PC-3 (cell line): ENCODE data around the gene CSDE1. TPM values are rescaled to one million over a fixed set of nuclear protein-coding genes. Genes with fewer than 3 reads are reported as not detected.
"Not testable (repeated sequence)": the region's sequence is repeated elsewhere in the genome, so short reads cannot be mapped to it uniquely, and the experiment has no call there.

Source experiments
- ATAC-seq: fragments of 200-7000 bp; cut with Tn5 transposase; 2 replicates; pipeline ENCODE4 v1.9.1; 2020; ENCODE audit warnings: mild to moderate bottlenecking, moderate library complexity
- BruUV-seq: library from RNA; stranded (reverse); fragments of 400-500 nt; replicated peaks from 2 replicates; lab custom pipeline; 2021; lab: Mats Ljungman, UMichigan
- CTCF ChIA-PET: fragments of 300-600 bp; sonication (Branson Sonifier 250); formaldehyde crosslinking; loops from one replicate; lab custom pipeline; 2022; ENCODE audit warnings: antibody characterized with exemption; lab: Charles Lee
- POLR2A ChIA-PET: fragments of 300-600 bp; sonication (Branson Sonifier 250); formaldehyde crosslinking; loops from one replicate; lab custom pipeline; 2022; ENCODE audit warnings: antibody characterized with exemption; ENCODE audit not compliant: unreplicated experiment; lab: Charles Lee
- DNase-seq: peaks from one replicate; pipeline ENCODE4 v3.0.0-alpha.2; 2015
- H2AFZ ChIP-seq: fragments of 300-600 bp; sonication (generic); 2 replicates; pipeline ENCODE4 v1.6.0; 2016; ENCODE audit warnings: antibody characterized with exemption, low read length
- H3F3A ChIP-seq: fragments of 300-600 bp; sonication (generic); one replicate; pipeline ENCODE4 v1.6.0; 2017; ENCODE audit warnings: antibody characterized with exemption, low read length, control low read depth, mild to moderate bottlenecking; ENCODE audit not compliant: unreplicated experiment
- H3K27ac ChIP-seq: fragments of 300-600 bp; sonication (generic); 2 replicates; pipeline ENCODE4 v1.5.1; 2016; ENCODE audit warnings: mild to moderate bottlenecking, low read length
- H3K27me3 ChIP-seq: fragments of 300-600 bp; sonication (generic); 2 replicates; pipeline ENCODE4 v1.6.1; 2016; ENCODE audit warnings: low read length, mixed read lengths
- H3K36me3 ChIP-seq: fragments of 300-600 bp; sonication (generic); 2 replicates; pipeline ENCODE4 v1.6.1; 2016; ENCODE audit warnings: low read depth, mixed run types, low read length, mixed read lengths
- H3K4me1 ChIP-seq: fragments of 300-600 bp; sonication (generic); 2 replicates; pipeline ENCODE4 v1.5.1; 2016; ENCODE audit warnings: low read length; ENCODE audit not compliant: insufficient read depth
- H3K4me2 ChIP-seq: fragments of 300-600 bp; sonication (generic); 2 replicates; pipeline ENCODE4 v1.6.0; 2016; ENCODE audit warnings: low read length
- H3K4me3 ChIP-seq: fragments of 300-600 bp; sonication (generic); 2 replicates; pipeline ENCODE4 v1.5.1; 2016; ENCODE audit warnings: mild to moderate bottlenecking, low read length, mixed read lengths
- H3K79me2 ChIP-seq: fragments of 300-600 bp; sonication (generic); 2 replicates; pipeline ENCODE4 v1.6.1; 2017; ENCODE audit warnings: low read length, mixed read lengths
- H3K9ac ChIP-seq: fragments of 300-600 bp; sonication (generic); 2 replicates; pipeline ENCODE4 v1.6.0; 2016; ENCODE audit warnings: mild to moderate bottlenecking, low read length
- H3K9me2 ChIP-seq: fragments of 300-600 bp; sonication (generic); replicated peaks from 2 replicates; pipeline ENCODE4 v1.6.1; 2016; ENCODE audit warnings: mixed run types, low read length, mixed read lengths
- H3K9me3 ChIP-seq: fragments of 300-600 bp; sonication (generic); 2 replicates; pipeline ENCODE4 v1.6.1; 2016; ENCODE audit warnings: low read length, mixed read lengths
- H4K20me1 ChIP-seq: fragments of 300-600 bp; sonication (generic); 2 replicates; pipeline ENCODE4 v1.6.1; 2016; ENCODE audit warnings: low read length, mixed read lengths
- CTCF ChIP-seq: fragments of 300-600 bp; sonication (generic); conservative IDR thresholded peaks from 2 replicates; pipeline ENCODE4 v1.5.1; 2017; ENCODE audit warnings: antibody characterized with exemption, low read depth, mild to moderate bottlenecking, low read length
- EZH2 ChIP-seq: fragments of 300-600 bp; sonication (generic); IDR thresholded peaks from one replicate; pipeline ENCODE4 v1.6.1; 2017; ENCODE audit warnings: antibody characterized with exemption, mild to moderate bottlenecking, low read length; ENCODE audit not compliant: unreplicated experiment
- EZH2phosphoT487 ChIP-seq: fragments of 300-600 bp; sonication (generic); IDR thresholded peaks from 2 replicates; pipeline ENCODE4 v1.6.1; 2018; ENCODE audit warnings: mild to moderate bottlenecking, antibody characterized with exemption, low read length, borderline replicate concordance
- intact Hi-C: fragments of 100-400 bp; cut with micrococcal nuclease; formaldehyde crosslinking; loops from 2 replicates; pipeline ENCODE4 v1.9.0; 2023
- total RNA-seq: library from RNA; depleted of rRNA; stranded (reverse); fragments of >200 nt; gene quantifications from 2 replicates; pipeline ENCODE4 v1.2.3, GENCODE V29; 2014

CSDE1 gene
- total RNA-seq, 1 experiment from 2014 or later = 480 TPM

GRCh38 chr1:114756009-114756892 lies 1.5 kb downstream of the CSDE1 start:
- peak overlapping the region; percentile 94 for H3K4me2 ChIP-seq
- no peaks in the 10 kb centered on the region for H3K27me3 ChIP-seq
- intact Hi-C loops = loop anchor here (2.0 kb wide), 1 partner anchor 25 kb away; the partner anchor contains the start of gene SIKE1
- H2AFZ ChIP-seq = no peak overlapping the region
- no peaks in the 10 kb centered on the region for H3K9me3 ChIP-seq
- no peaks in the 10 kb centered on the region for H3F3A ChIP-seq
- no peaks in the 10 kb centered on the region for H3K9me2 ChIP-seq
- peaks cover 13% of the 10 kb centered on the region for H3K36me3 ChIP-seq
- TSS peak; percentile 23 for BruUV-seq
- ChIA-PET POLR2A (interaction anchor here (0.5 to 0.6 kb wide), 2 partner anchors 46 to 80 kb away, joined by 8 to 12 read pairs; no protein-coding TSS in a partner anchor), CTCF (no interaction called here)
- peaks cover 60% of the 10 kb centered on the region for H4K20me1 ChIP-seq
- peak overlapping the region; percentile 99 for H3K9ac ChIP-seq
- peak overlapping the region; percentile 80 for H3K27ac ChIP-seq
- peaks cover 66% of the 10 kb centered on the region for H3K79me2 ChIP-seq
- peak overlapping the region; percentile 89 for H3K4me3 ChIP-seq
- peak; percentile 34 for ATAC-seq
- peaks cover 24% of the 10 kb centered on the region for H3K4me1 ChIP-seq
- no peak for TF ChIP-seq EZH2
- TF ChIP-seq EZH2phosphoT487 = no peak
- TF ChIP-seq CTCF = no peak
- DNase-seq = peak; percentile 63

GRCh38 chr1:114755006-114755931 lies 2.5 kb downstream of the CSDE1 start:
- peaks cover 24% of the 10 kb centered on the region for H3K4me1 ChIP-seq
- H3F3A ChIP-seq = no peaks in the 10 kb centered on the region
- POLR2A ChIA-PET = interaction anchor here (0.5 to 0.7 kb wide), 3 partner anchors 45 to 746 kb away, joined by 3 to 12 read pairs (median 8); no protein-coding TSS in a partner anchor
- BruUV-seq = no TSS peak
- no peaks in the 10 kb centered on the region for H3K9me3 ChIP-seq
- H3K4me3 ChIP-seq = peak overlapping the region; percentile 89
- ATAC-seq (no peak), DNase-seq (no peak)
- H4K20me1 ChIP-seq = peaks cover 70% of the 10 kb centered on the region
- no peak overlapping the region for H2AFZ ChIP-seq
- peaks cover 75% of the 10 kb centered on the region for H3K79me2 ChIP-seq
- H3K9me2 ChIP-seq = no peaks in the 10 kb centered on the region
- peak overlapping the region; percentile 94 for H3K4me2 ChIP-seq
- H3K27ac ChIP-seq = no peak overlapping the region
- H3K27me3 ChIP-seq = no peaks in the 10 kb centered on the region
- H3K9ac ChIP-seq = peak overlapping the region; percentile 99; the same call in 1 of the 2 replicates
- TF ChIP-seq EZH2phosphoT487 = no peak
- TF ChIP-seq EZH2 = no peak
- TF ChIP-seq CTCF = no peak
- intact Hi-C loops = no loop called here
- CTCF ChIA-PET = no interaction called here
- H3K36me3 ChIP-seq = peaks cover 19% of the 10 kb centered on the region

- H3K4me2 ChIP-seq, DNase-seq, BruUV-seq, POLR2A ChIA-PET, H3K4me3 ChIP-seq, intact Hi-C loops, CTCF ChIA-PET, H3K27me3 ChIP-seq, H3F3A ChIP-seq, H3K27ac ChIP-seq, H3K9me2 ChIP-seq, H2AFZ ChIP-seq, H3K9me3 ChIP-seq, ATAC-seq, H3K9ac ChIP-seq: not testable (repeated sequence)
- H3K79me2 ChIP-seq = peaks cover 91% of the 10 kb centered on the region
- peaks cover 34% of the 10 kb centered on the region for H3K36me3 ChIP-seq
- H3K4me1 ChIP-seq = peaks cover 23% of the 10 kb centered on the region
- H4K20me1 ChIP-seq = peaks cover 85% of the 10 kb centered on the region
Measured at GRCh38 chr1:114753702-114754101, 4.1 kb downstream of the CSDE1 start.
